GM19035 (cell line): ENCODE results near the gene RC3H2.

ENCODE experiments used
- ATAC-seq: cut with Tn5 transposase; IDR thresholded peaks from one replicate; pipeline ENCODE4 v1.9.1; 2021; ENCODE audit not compliant: unreplicated experiment

Gene RC3H2

GRCh38 chr9:122904823-122905710, at the start of gene RC3H2:
Gene RC3H2, minus strand, starts transcription at chr9:122905359. Its CDS starts 7,850 bp downstream, at chr9:122897509.
- ATAC-seq = peak; percentile 88

- no peak for ATAC-seq
These were observed 49.1 kb upstream of the RC3H2 start for GRCh38 chr9:122954253-122954691.

GRCh38 chr9:122951056-122951455, 45.9 kb upstream of the RC3H2 start:
- no peak for ATAC-seq

DNA sequence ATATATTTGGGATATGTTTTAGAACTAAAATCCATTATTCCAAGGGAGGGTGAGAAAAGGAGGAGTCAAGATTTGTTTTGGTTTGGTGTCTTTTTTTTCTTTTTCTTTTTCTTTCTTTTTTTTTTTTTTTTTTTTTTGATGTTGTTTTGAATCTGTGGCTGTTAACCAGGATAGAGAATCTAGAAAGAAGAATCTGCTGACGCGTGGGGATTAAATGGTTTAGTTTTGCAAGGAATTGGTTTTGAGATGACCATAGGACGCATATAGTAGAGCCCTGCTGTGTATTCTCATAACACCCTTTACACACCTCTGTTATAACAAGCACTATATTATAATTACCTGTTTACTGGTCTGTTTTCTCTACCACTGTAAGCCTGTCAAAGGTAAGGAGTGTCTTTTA, 45.1 kb upstream of the RC3H2 start:
- no peak for ATAC-seq

- no peak for ATAC-seq
These were observed 44.5 kb upstream of the RC3H2 start for GRCh38 chr9:122949696-122950095.

GRCh38 chr9:122948313-122948712, 43.2 kb upstream of the RC3H2 start:
- ATAC-seq = no peak

- no peak for ATAC-seq
These were observed 41.4 kb upstream of the RC3H2 start for GRCh38 chr9:122946461-122947005.

DNA sequence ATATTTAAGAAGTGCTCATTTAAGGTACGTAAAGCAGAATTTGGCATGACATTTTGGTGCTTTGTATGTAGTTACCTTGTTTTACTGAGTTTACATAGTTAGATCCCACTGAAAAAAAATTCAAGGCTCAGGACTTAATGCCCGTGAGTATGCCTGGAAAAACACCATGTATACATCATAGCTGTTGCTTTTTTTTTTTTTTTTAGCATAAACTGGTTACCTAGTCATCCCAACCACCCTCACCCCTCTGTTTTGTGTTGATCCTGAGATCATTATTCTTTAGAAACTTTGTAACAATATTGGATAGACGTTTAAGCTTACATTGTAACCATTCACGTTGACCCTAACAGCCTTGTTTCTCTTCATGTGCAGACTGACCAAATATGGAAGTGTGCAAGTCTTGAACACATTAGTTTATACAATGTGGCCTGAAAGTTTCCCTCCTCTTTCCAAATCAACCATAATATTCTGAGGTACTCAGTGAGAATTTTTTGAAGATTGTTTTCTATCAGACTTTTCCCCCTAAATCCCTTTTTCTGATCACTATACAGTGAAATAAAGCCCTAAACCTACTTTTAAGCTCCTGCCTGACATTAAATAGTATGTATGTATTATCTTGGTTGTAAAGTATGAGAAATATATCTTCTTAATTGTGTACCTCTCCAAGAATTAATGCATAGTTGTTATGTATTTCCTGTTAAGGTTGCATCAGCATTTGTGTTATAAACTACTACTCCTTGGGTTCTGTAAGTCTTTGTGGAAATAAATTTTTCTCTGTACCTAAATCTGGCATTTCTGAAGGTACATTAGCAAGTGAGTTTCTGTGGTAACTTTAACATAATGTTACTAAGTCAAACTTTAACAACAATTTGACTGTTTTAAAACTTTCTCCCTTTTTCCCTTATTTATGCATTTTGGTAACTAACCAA, 40.1 kb upstream of the RC3H2 start:
- no peak for ATAC-seq

- no peak for ATAC-seq
These were observed 36.5 kb upstream of the RC3H2 start for GRCh38 chr9:122941582-122942234.

DNA sequence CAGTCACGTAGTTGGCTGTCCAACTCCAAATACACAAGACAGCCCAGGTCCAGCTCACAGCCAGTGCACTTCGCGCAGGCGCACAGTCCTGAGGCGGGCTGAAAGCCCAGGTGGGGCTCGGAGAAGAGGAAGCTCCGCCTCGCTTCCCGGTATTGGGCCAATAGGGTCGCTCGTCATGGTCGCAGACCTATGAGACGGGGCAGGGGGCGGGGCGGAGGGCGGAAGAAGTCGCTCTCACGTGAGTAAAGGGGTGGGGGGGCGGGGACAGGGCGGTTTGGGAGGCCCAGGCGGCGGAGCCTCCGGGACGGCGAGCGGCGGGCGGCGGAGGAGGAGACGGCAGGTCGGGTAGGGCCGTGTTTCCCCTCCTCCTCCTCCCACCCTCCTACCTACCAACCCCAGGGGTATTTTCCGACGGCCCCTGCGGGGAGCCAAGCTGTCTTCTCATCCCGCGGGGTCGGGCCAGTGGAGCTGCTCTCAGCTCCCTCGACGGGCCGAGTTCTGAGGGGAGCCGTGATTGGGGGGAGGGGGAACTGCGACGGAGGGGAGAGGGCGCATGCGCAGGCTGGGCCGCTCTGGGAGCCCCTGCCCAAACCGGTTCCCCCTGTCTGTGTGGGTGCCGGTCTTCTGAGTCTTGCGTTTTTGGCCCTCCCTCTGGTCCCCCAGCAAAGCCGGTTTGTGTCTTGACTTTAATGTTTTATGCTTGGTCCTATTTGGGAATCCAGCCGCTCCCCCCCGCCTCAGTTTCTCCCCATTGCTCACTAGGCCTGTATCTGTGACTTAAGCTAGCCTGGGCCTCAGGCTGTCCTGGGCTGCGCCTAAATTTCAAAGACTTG, 35.8 kb upstream of the RC3H2 start, which contains the start of gene RABGAP1:
Gene RABGAP1 (plus strand): TSS at position 272 of the 833 bp plus-strand sequence. CDS start 16,040 bp downstream, outside the sequence.
- ATAC-seq = peak; percentile 98

DNA sequence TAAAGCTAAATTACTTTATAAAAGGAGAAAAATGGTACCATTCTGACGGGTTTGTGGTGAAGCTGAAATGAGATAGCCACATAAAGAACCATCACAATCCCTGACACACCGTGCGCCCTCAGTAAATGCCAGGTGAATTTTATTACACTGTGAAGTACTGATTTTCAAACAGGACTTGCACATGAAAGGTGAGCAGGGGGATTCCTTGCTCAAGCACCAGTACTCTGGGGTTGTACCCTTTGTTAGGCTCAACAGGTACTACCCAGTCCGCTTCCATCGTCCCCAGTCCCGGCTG, 35.2 kb upstream of the RC3H2 start:
- no peak for ATAC-seq

DNA sequence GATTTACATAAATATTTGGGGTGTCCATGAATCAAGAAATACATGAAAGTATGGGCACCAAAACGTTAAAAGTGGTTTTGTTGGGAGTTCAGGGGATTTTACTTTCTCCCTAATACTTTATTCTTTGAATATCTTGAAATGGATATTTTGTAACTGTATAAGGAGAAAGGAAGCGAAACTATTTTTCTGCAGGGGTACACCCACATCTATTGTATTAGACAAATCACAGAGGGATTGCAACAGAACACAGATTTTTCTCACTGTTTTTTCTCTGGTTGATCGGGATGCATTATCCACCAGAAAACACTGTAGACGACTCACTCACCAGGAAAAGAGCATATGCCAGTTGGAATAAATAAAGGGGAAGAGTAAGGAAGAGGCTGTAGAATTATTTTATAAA, 34.4 kb upstream of the RC3H2 start:
- no peak for ATAC-seq

DNA sequence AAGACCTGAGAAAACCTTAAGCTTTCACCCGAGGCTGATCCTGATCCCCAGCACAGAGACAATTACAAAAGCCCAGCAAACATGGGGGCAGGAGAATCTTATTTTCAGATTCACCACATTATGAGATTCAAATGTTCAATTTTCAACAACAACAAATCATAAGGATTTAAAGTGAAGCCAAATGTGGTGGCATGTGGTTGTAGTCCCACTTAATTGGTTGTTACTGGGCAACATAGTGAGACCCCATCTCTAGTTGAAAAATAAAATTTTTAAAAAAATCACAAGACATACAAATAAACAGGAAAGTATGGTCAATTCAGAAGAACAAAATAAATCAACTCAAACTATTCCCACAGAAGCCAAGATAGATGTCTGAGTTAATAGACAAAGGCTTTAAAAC, 31.7 kb upstream of the RC3H2 start:
- ATAC-seq = no peak

DNA sequence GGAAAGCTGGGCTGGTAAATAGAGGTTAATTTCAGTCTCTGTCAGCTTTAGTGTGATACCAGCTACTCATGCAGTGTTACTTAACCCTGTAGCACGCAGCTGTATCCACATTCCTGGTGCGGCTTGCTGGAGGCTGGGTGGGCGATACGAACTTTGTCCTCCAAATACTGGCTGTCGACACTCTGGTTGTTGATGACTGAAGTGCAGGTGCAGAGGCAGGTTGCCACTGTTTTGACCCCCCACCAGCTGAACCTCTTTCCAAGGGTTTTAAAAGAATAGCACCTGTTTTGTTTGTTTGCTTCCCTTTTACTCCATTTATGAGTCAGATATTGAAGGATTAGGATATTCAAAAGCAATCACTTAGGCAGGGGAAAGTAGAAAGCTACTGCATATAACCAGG, 31.3 kb upstream of the RC3H2 start:
- no peak for ATAC-seq

DNA sequence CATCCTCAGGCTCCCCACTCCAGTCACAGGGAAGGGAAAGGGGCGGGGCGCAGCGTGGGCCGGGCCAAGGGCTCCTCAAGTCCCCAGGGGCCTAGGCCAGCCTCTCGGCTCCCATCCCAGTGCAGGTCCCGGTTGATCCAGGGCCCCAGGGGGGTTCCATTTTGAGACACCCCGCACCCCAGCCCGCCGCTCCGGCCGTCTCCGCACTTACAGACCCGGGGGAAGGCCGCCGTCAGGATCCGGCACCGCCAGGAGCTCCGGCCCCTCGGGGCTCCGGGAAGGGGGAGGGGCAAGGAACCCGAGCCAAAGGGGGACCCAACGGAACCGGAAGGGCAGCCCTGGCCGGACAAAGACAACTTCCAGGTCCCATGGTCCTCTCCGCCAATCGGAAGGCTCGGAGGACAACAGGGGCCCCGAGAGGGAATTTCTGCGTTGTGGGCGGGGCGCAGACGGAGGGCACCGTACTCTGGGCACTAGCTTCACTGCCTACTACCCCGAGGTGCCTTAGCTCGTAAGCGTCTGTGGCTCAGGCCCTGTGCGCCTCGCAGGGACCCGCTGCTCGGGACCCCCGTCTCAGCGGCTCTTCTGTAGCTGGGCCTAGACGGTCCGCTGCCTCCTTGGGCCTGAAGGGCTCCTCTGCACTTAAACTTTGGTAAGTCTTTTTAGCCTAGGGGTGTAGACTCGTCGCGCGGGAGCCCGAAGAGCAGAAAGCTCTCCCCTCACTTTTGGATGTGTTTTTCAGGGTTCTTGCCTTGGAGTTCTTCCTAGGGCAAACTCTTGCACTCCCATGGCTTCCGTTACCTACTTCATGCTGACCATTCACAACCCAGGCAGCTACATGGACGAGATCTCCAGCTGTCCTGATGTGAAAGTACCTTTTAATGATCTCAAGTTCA, 26.3 kb upstream of the RC3H2 start, which contains the start of gene ZBTB26:
Gene ZBTB26 (minus strand): TSS at position 287 of the 896 bp plus-strand sequence. CDS start 11,578 bp downstream, outside the sequence.
- ATAC-seq = peak; percentile 92

- ATAC-seq = no peak
These were observed 25.5 kb upstream of the RC3H2 start for GRCh38 chr9:122930541-122931225.

- no peak for ATAC-seq
These were observed 24.7 kb upstream of the RC3H2 start for GRCh38 chr9:122929796-122930354.

- no peak for ATAC-seq
These were observed 18.8 kb upstream of the RC3H2 start for GRCh38 chr9:122923947-122924346.
